Endothelial cell of umbilical vein (primary cell): ENCODE results near the gene KCTD2. TPM values are rescaled to one million over a fixed set of nuclear protein-coding genes. Genes with fewer than 3 reads are reported as not detected.

Experiments
- BruUV-seq: library from RNA; stranded (reverse); fragments of 400-500 nt; replicated peaks from 2 replicates; lab custom pipeline; 2021; lab: Mats Ljungman, UMichigan
- CTCF ChIA-PET: fragments of 300-600, 350-600 bp; sonication (Branson Sonifier 250); formaldehyde crosslinking; loops from one replicate; lab custom pipeline; 2021; ENCODE audit warnings: antibody characterized with exemption, inconsistent platforms; lab: Charles Lee
- POLR2A ChIA-PET: fragments of 300-600, 350-600 bp; sonication (Branson Sonifier 250); formaldehyde crosslinking; loops from one replicate; lab custom pipeline; 2021; ENCODE audit warnings: antibody characterized with exemption, inconsistent platforms; lab: Charles Lee
- DNase-seq: peaks from one replicate; pipeline ENCODE4 v3.0.0-alpha.2; 2011; ENCODE audit warnings: low read depth, low spot score
- FAIRE-seq: peaks from 2 replicates; lab custom pipeline; 2011; peaks lifted over from hg19 to GRCh38; lab: Jason Lieb, UNC
- H2AFZ ChIP-seq: 2 replicates; pipeline ENCODE4 v1.6.0; 2012; ENCODE audit warnings: low read depth, low read length, control low read depth, inconsistent platforms
- H3K27ac ChIP-seq: 2 replicates; pipeline ENCODE4 v1.5.1; 2011; ENCODE audit warnings: low read depth, mild to moderate bottlenecking, control low read depth, low read length, moderate library complexity; ENCODE audit not compliant: insufficient read depth
- H3K27me3 ChIP-seq, 2 experiments: 2 replicates each; pipeline versions ENCODE4 v1.6.0 to v1.6.1; 2011; ENCODE audit warnings: low read length in 2 of 2, mixed read lengths in 1 of 2; ENCODE audit not compliant: control insufficient read depth in 2 of 2, insufficient read depth in 2 of 2
- H3K36me3 ChIP-seq, 2 experiments: 2 replicates in 1 of 2; 3 replicates in 1 of 2; pipeline ENCODE4 v1.5.1; 2011; ENCODE audit warnings: low read length in 2 of 2, mild to moderate bottlenecking in 1 of 2, moderate library complexity in 1 of 2; ENCODE audit not compliant: control insufficient read depth in 2 of 2, insufficient read depth in 2 of 2; ENCODE audit errors: extremely low read depth in 1 of 2
- H3K4me1 ChIP-seq: 3 replicates; pipeline ENCODE4 v1.5.1; 2011; ENCODE audit warnings: mild to moderate bottlenecking, low read length; ENCODE audit not compliant: control insufficient read depth, insufficient read depth; ENCODE audit errors: extremely low read depth
- H3K4me2 ChIP-seq: 2 replicates; pipeline ENCODE4 v1.6.1; 2011; ENCODE audit warnings: low read length, control low read depth, mixed read lengths; ENCODE audit not compliant: insufficient read depth
- H3K4me3 ChIP-seq, 3 experiments: fragments of 200-600 bp in 1 of 3; sonication (generic), shearing (Covaris generic) in 1 of 3; replicated peaks in 1 of 3; 2 replicates each; pipeline ENCODE4 v1.5.1; 2011 to 2016; ENCODE audit warnings: control low read depth in 3 of 3, low read length in 3 of 3, mild to moderate bottlenecking in 2 of 3, inconsistent platforms in 1 of 3, low read depth in 1 of 3, moderate library complexity in 1 of 3; ENCODE audit not compliant: insufficient read depth in 1 of 3
- H3K79me2 ChIP-seq: 2 replicates; pipeline ENCODE4 v1.6.0; 2012; ENCODE audit warnings: low read length, inconsistent platforms; ENCODE audit not compliant: control insufficient read depth, insufficient read depth
- H3K9ac ChIP-seq: replicated peaks from 2 replicates; pipeline ENCODE3; 2011; ENCODE audit warnings: low read length, control low read depth; ENCODE audit not compliant: insufficient read depth; ENCODE audit errors: extremely low read depth
- H3K9me1 ChIP-seq: replicated peaks from 3 replicates; pipeline ENCODE4 v1.6.0; 2011; ENCODE audit warnings: mild to moderate bottlenecking, low read length; ENCODE audit not compliant: control insufficient read depth, insufficient read depth; ENCODE audit errors: extremely low read depth
- H3K9me3 ChIP-seq: replicated peaks from 2 replicates; pipeline ENCODE4 v1.5.1; 2012; ENCODE audit warnings: low read length, inconsistent platforms; ENCODE audit not compliant: control insufficient read depth, insufficient read depth
- H4K20me1 ChIP-seq: replicated peaks from 2 replicates; pipeline ENCODE3; 2011; ENCODE audit warnings: mild to moderate bottlenecking, low read length; ENCODE audit not compliant: control insufficient read depth, insufficient read depth; ENCODE audit errors: extremely low read depth
- CTCF ChIP-seq, 2 donors: IDR thresholded peaks; 1 replicate in 1 of 2; 2 replicates in 1 of 2; pipeline ENCODE4 v1.5.1; 2011; ENCODE audit warnings: low read length in 2 of 2, mild to moderate bottlenecking in 2 of 2, moderate library complexity in 2 of 2, control low read depth in 1 of 2, inconsistent platforms in 1 of 2, low read depth in 1 of 2; ENCODE audit not compliant: insufficient read depth in 1 of 2; ENCODE audit errors: extremely low read depth in 1 of 2
- EZH2 ChIP-seq: IDR thresholded peaks from 2 replicates; pipeline ENCODE4 v1.6.1; 2012; ENCODE audit warnings: borderline replicate concordance, low read depth, mild to moderate bottlenecking, moderate library complexity, low read length, inconsistent platforms; ENCODE audit not compliant: severe bottlenecking
- FOS ChIP-seq: IDR thresholded peaks from 2 replicates; pipeline ENCODE4 v1.6.1; 2011; ENCODE audit warnings: mild to moderate bottlenecking, low read length, moderate library complexity, borderline replicate concordance; ENCODE audit not compliant: insufficient read depth
- GATA2 ChIP-seq: IDR thresholded peaks from 2 replicates; pipeline ENCODE4 v1.7.0; 2011; ENCODE audit warnings: low read depth, mild to moderate bottlenecking, moderate library complexity, mixed read lengths, low read length; ENCODE audit not compliant: insufficient read length, insufficient read depth
- JUN ChIP-seq: IDR thresholded peaks from 2 replicates; pipeline ENCODE4 v1.6.1; 2011; ENCODE audit warnings: borderline replicate concordance, low read depth; ENCODE audit not compliant: insufficient read length, insufficient read depth
- MAX ChIP-seq: IDR thresholded peaks from 2 replicates; pipeline ENCODE4 v1.6.1; 2011; ENCODE audit not compliant: insufficient read depth, insufficient read length
- MYC ChIP-seq: IDR thresholded peaks from one replicate; pipeline ENCODE4 v1.6.1; 2011; ENCODE audit warnings: mild to moderate bottlenecking, low read depth, low read length
- POLR2A ChIP-seq: IDR thresholded peaks from 2 replicates; pipeline ENCODE4 v1.6.1; 2012; ENCODE audit warnings: low read depth, mild to moderate bottlenecking, control low read depth, low read length
- POLR2AphosphoS5 ChIP-seq: IDR thresholded peaks from 2 replicates; pipeline ENCODE4 v1.6.1; 2012; ENCODE audit warnings: low read depth, mild to moderate bottlenecking, control low read depth, low read length, moderate library complexity; ENCODE audit not compliant: insufficient read depth
- dilution Hi-C: fragments of 300-500 bp; cut with MboI; formaldehyde crosslinking; loops from one replicate; pipeline ENCODE4 v1.15.0; 2019; ENCODE audit warnings: low sequenced_read_pairs; ENCODE audit not compliant: extremely low pct_ligation_motif_present
- intact Hi-C: fragments of 100-400 bp; cut with micrococcal nuclease; formaldehyde crosslinking; loops from one replicate; pipeline ENCODE4 v1.10.0; 2022
- polyA plus RNA-seq, 4 experiments: library from polyadenylated mRNA; depleted of rRNA in 3 of 4; stranded (reverse) in 3 of 4; unstranded in 1 of 4; fragments of >200 nt; gene quantifications; 2 replicates each; pipeline versions ENCODE4 v1.2.1 to v1.2.3, GENCODE V29; 2011 to 2012; ENCODE audit warnings: missing spikeins in 1 of 4
- total RNA-seq: library from RNA; stranded (reverse); gene quantifications from 2 replicates; pipeline ENCODE4 v1.2.3, GENCODE V29; 2021

Gene KCTD2
- total and polyA plus RNA-seq, 2 donors (not counting 3 experiments of a cell fraction or from before 2014, with no cell fraction given) = 23.2 to 24.8 TPM

GRCh38 chr17:75032720-75033280 lies 14.2 kb upstream of the KCTD2 start:
- Histone ChIP-seq H3K27me3 (peaks cover 0 to 2% of the 10 kb centered on the region in 2 experiments), H4K20me1 (no peaks in the 10 kb centered on the region), H3K36me3 (no peaks in the 10 kb centered on the region), H3K4me2 (peak overlapping the region; percentile 93), H3K4me1 (peaks cover 20% of the 10 kb centered on the region), H3K9ac (peak overlapping the region; percentile 62), H2AFZ (peak overlapping the region; percentile 71), H3K27ac (no peak overlapping the region), H3K9me3 (no peaks in the 10 kb centered on the region), H3K4me3 (peak overlapping the region; percentile 6 to 93 (median 74)), H3K9me1 (no peaks in the 10 kb centered on the region), H3K79me2 (no peaks in the 10 kb centered on the region)
- DNase-seq (peak; percentile 49), FAIRE-seq (peak; percentile 59)
- CTCF ChIA-PET = interaction anchor here (1.0 to 2.1 kb wide), 7 partner anchors 20 to 169 kb away, joined by 3 to 21 read pairs (median 4); partner anchors contain the start of genes HID1 and MRPL58
- intact Hi-C loops = loop anchor here (1.0 to 2.0 kb wide), 3 partner anchors 20 to 71 kb away; partner anchors contain the start of gene MRPL58
- TF ChIP-seq FOS = no peak
- TF ChIP-seq POLR2AphosphoS5 = no peak
- no peak for TF ChIP-seq JUN
- TF ChIP-seq MYC = no peak
- POLR2A ChIA-PET = no interaction called here
- no TSS peak for BruUV-seq
- dilution Hi-C loops = no loop called here

- H3K27ac ChIP-seq = peak overlapping the region; percentile 14
- H3K9ac ChIP-seq = peak overlapping the region; percentile 62
- ChIA-PET POLR2A (no interaction called here), CTCF (interaction anchor here (0.6 to 3.7 kb wide), 4 partner anchors 21 to 191 kb away, joined by 4 to 35 read pairs (median 6); partner anchors contain the start of gene MRPL58)
- peaks cover 0 to 2% of the 10 kb centered on the region in 2 experiments for H3K27me3 ChIP-seq
- no peaks in the 10 kb centered on the region for H3K9me3 ChIP-seq
- FAIRE-seq (no peak), DNase-seq (peak; percentile 93)
- peak overlapping the region; percentile 94 for H2AFZ ChIP-seq
- no peaks in the 10 kb centered on the region for H3K79me2 ChIP-seq
- peaks cover 20% of the 10 kb centered on the region for H3K4me1 ChIP-seq
- H4K20me1 ChIP-seq = no peaks in the 10 kb centered on the region
- H3K4me3 ChIP-seq = peak overlapping the region; percentile 74 to 93 (median 87)
- no peaks in the 10 kb centered on the region for H3K9me1 ChIP-seq
- peak overlapping the region; percentile 93 for H3K4me2 ChIP-seq
- TF ChIP-seq FOS (no peak), POLR2A (no peak), MAX (peak; percentile 87), POLR2AphosphoS5 (peak; percentile 40), CTCF (IDR thresholded peaks at IDR 0.05; ENCODE audit: extremely low read depth in 1 of 2, insufficient read depth in 1 of 2, low read depth in 1 of 2, low read length in 2 of 2) (peak in 1 of 2 donors; percentile 18), MYC (peak; percentile 43), EZH2 (no peak), GATA2 (peak; percentile 42)
- dilution Hi-C loops = no loop called here
- H3K36me3 ChIP-seq = peaks cover 0 to 2% of the 10 kb centered on the region in 2 experiments
- intact Hi-C loops = loop anchor here (1.0 to 2.0 kb wide), 5 partner anchors 21 to 72 kb away; partner anchors contain the start of genes MRPL58 and SLC16A5
- BruUV-seq = no TSS peak
These were observed 13.4 kb upstream of the KCTD2 start for GRCh38 chr17:75033346-75034235.
